HG02885 (cell line): ENCODE measurements around the gene SYCE1.
"Not testable (repeated sequence)": the region's sequence is repeated elsewhere in the genome, so short reads cannot be mapped to it uniquely, and the experiment has no call there.

Source experiments
- ATAC-seq: cut with Tn5 transposase; IDR thresholded peaks from one replicate; pipeline ENCODE4 v1.9.1; 2021; ENCODE audit warnings: mild to moderate bottlenecking; ENCODE audit not compliant: unreplicated experiment, poor library complexity

Gene SYCE1

GRCh38 chr10:133564816-133565215 is 567 bp downstream of the SYCE1 start:
- ATAC-seq, result no peak

GRCh38 chr10:133559216-133559615 is 6.2 kb downstream of the SYCE1 start:
- ATAC-seq, result no peak

- no peak for ATAC-seq
Measured at GRCh38 chr10:133557381-133557780, 8.0 kb downstream of the SYCE1 start.

GRCh38 chr10:133555521-133555920 is 9.9 kb downstream of the SYCE1 start:
- ATAC-seq, result no peak

- ATAC-seq, result no peak
Measured at GRCh38 chr10:133554600-133554999, 10.8 kb downstream of the SYCE1 start.

GRCh38 chr10:133544506-133544905 is 20.9 kb downstream of the SYCE1 start:
- no peak for ATAC-seq

GRCh38 chr10:133541441-133541975 is 23.9 kb downstream of the SYCE1 start:
- ATAC-seq, result not testable (repeated sequence)

- ATAC-seq, result no peak
Measured at GRCh38 chr10:133537546-133538545, 27.5 kb downstream of the SYCE1 start.

GRCh38 chr10:133536198-133536597 is 29.2 kb downstream of the SYCE1 start:
- no peak for ATAC-seq

GRCh38 chr10:133534417-133534816 is 31.0 kb downstream of the SYCE1 start:
- ATAC-seq, result no peak

GRCh38 chr10:133532871-133533270 is 32.5 kb downstream of the SYCE1 start:
- no peak for ATAC-seq

- no peak for ATAC-seq
Measured at GRCh38 chr10:133530506-133530905, 34.9 kb downstream of the SYCE1 start.

GRCh38 chr10:133529576-133529946 is 35.8 kb downstream of the SYCE1 start:
- no peak for ATAC-seq

- no peak for ATAC-seq
Measured at GRCh38 chr10:133528845-133529575, 36.4 kb downstream of the SYCE1 start.

- no peak for ATAC-seq
Measured at GRCh38 chr10:133528296-133528844, 37.0 kb downstream of the SYCE1 start.

GRCh38 chr10:133527771-133528271 is 37.6 kb downstream of the SYCE1 start:
- no peak for ATAC-seq

GRCh38 chr10:133526957-133527588 is 38.3 kb downstream of the SYCE1 start, which contains the start of gene CYP2E1:
Gene CYP2E1, plus strand, starts transcription at chr10:133527363. Its CDS starts 33 bp downstream, at chr10:133527396.
- ATAC-seq, result no peak

GRCh38 chr10:133525444-133525843 is 39.9 kb downstream of the SYCE1 start:
- no peak for ATAC-seq

GRCh38 chr10:133523631-133524203 is 41.7 kb downstream of the SYCE1 start:
- ATAC-seq, result no peak
